Type B pancreatic cell (in vitro differentiated cells): ENCODE results near the gene TMEM87A. TPM values are rescaled to one million over a fixed set of nuclear protein-coding genes. Genes with fewer than 3 reads are reported as not detected.

ENCODE experiments used
- DNase-seq: peaks from one replicate; pipeline ENCODE4 v3.0.0; 2021; ENCODE audit warnings: mixed read lengths; ENCODE audit not compliant: unreplicated experiment; ENCODE audit errors: extremely low spot score
- H3K27ac Mint-ChIP-seq: 2 replicates; pipeline ENCODE4 v1.8.0; 2021; ENCODE audit warnings: mild to moderate bottlenecking, mixed read lengths
- H3K27me3 Mint-ChIP-seq: 2 replicates; pipeline ENCODE4 v1.8.0; 2021; ENCODE audit warnings: mixed read lengths
- H3K36me3 Mint-ChIP-seq: 2 replicates; pipeline ENCODE4 v1.8.0; 2021; ENCODE audit warnings: mixed read lengths
- H3K4me1 Mint-ChIP-seq: one replicate; pipeline ENCODE4 v1.8.0; 2021; ENCODE audit warnings: mixed read lengths; ENCODE audit not compliant: unreplicated experiment
- H3K4me3 Mint-ChIP-seq: 2 replicates; pipeline ENCODE4 v1.8.0; 2021; ENCODE audit warnings: mild to moderate bottlenecking, mixed read lengths
- H3K9me3 Mint-ChIP-seq: 2 replicates; pipeline ENCODE4 v1.8.0; 2021; ENCODE audit warnings: mixed read lengths
- microRNA-seq: library from miRNA; unstranded; fragments of <30 nt; microRNA quantifications from one replicate; pipeline ENCODE4, GENCODE V29; 2020
- total RNA-seq: library from RNA; stranded (reverse); gene quantifications from 2 replicates; pipeline ENCODE4 v1.2.1, GENCODE V29; 2021; ENCODE audit warnings: low replicate concordance
- TF ChIP-seq, protein P1 (sequence below): fragments of 200-600 bp; sonication (generic); conservative IDR thresholded peaks from 2 replicates; pipeline ENCODE4 v1.5.0; 2021; ENCODE audit warnings: antibody characterized with exemption, mild to moderate bottlenecking

TMEM87A gene
- total RNA-seq, 1 donor from 2014 or later: 44.3 TPM

DNA sequence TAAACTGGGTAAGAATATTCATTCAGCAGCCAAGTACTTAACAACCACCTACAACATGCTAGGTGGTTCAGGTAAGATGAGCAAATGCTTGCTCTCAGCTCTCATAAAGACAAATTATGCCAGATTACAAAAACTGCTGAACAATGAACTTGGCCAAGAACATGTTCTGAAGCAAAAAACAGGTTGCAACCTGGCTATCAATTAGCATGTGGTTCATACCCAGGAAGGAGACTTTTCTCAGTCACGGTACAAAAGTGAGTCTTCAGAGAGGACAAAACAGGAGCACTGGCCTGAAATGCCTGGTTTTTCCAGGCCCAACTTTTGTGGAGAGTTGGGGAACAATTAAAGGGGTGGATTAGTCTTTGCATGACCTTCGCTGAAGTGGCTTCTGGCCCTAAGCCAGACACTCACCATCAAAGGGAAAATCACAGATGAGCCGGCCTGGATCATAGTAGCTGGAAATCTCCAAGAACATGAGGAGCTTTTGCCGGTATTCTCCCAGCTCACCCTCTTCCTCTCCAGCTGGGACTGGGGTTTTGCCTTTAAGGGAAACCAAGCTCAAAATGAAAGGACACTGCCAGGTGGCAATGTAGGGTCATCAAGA lies 109.2 kb downstream of the TMEM87A start:
- Mint-ChIP-seq H3K4me3 (no peak overlapping the region), H3K9me3 (no peaks in the 10 kb centered on the region), H3K27me3 (no peaks in the 10 kb centered on the region), H3K36me3 (peaks cover 32% of the 10 kb centered on the region), H3K27ac (no peak overlapping the region), H3K4me1 (no peaks in the 10 kb centered on the region)
- TF ChIP-seq, protein P1, sequence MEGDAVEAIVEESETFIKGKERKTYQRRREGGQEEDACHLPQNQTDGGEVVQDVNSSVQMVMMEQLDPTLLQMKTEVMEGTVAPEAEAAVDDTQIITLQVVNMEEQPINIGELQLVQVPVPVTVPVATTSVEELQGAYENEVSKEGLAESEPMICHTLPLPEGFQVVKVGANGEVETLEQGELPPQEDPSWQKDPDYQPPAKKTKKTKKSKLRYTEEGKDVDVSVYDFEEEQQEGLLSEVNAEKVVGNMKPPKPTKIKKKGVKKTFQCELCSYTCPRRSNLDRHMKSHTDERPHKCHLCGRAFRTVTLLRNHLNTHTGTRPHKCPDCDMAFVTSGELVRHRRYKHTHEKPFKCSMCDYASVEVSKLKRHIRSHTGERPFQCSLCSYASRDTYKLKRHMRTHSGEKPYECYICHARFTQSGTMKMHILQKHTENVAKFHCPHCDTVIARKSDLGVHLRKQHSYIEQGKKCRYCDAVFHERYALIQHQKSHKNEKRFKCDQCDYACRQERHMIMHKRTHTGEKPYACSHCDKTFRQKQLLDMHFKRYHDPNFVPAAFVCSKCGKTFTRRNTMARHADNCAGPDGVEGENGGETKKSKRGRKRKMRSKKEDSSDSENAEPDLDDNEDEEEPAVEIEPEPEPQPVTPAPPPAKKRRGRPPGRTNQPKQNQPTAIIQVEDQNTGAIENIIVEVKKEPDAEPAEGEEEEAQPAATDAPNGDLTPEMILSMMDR: no peak
- DNase-seq: no peak

DNA sequence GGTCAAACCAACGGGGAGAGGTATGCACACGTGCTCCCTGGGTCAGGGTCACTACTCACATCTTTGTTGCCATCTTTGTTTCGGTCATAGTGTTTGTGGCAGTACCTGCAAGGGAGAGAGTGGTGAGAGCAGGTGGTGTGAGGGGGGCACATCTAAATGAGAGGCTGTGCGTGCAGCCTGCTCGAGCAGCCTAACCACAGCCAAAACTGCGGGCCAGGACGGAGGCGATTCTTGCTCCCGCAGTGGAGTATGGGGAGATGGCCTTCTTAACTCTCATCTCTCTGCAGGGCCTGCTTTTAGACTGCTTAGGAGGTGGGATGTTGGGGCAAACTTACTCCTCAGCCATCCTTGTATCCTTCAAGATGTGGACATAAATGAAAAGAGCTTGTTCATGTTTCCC lies 109.9 kb downstream of the TMEM87A start:
- peaks cover 37% of the 10 kb centered on the region for H3K36me3 Mint-ChIP-seq
- no peaks in the 10 kb centered on the region for H3K27me3 Mint-ChIP-seq
- TF ChIP-seq, protein P1: no peak
- H3K4me3 Mint-ChIP-seq: no peak overlapping the region
- H3K4me1 Mint-ChIP-seq: no peaks in the 10 kb centered on the region
- no peak for DNase-seq
- no peaks in the 10 kb centered on the region for H3K9me3 Mint-ChIP-seq
- H3K27ac Mint-ChIP-seq: no peak overlapping the region

Small RNAs within 50 kb of the gene (microRNA-seq; reads per million reads assigned to microRNA genes)
- gene MIR627: 36.6 reads per million, percentile 52 among the genes with 10 or more reads in this experiment

Other genes starting within 250 kb of the TMEM87A start
- gene PLA2G4D, start 178.9 kb downstream of the TMEM87A start, total RNA-seq: not detected in 2 replicates
- 1.1 and 3.2 TPM in 2 replicates for gene PLA2G4F, start 116.8 kb downstream of the TMEM87A start, total RNA-seq
- 63.6 and 76.8 TPM in 2 replicates for gene VPS39, start 65.1 kb downstream of the TMEM87A start, total RNA-seq
- 24.4 and 25.3 TPM in 2 replicates for gene GANC, start 232 bp downstream of the TMEM87A start, total RNA-seq
- 10.6 and 12.3 TPM in 2 replicates for gene CAPN3, start 86.1 kb upstream of the TMEM87A start, total RNA-seq
- 44.5 and 52.4 TPM in 2 replicates for gene ZNF106, start 217.7 kb upstream of the TMEM87A start, total RNA-seq
- gene SNAP23, start 222.2 kb upstream of the TMEM87A start, total RNA-seq: 62.8 and 68.4 TPM in 2 replicates